Panc1 (cell line): ENCODE measurements around the gene UGT2A1. TPM values are rescaled to one million over a fixed set of nuclear protein-coding genes. Genes with fewer than 3 reads are reported as not detected.

Source experiments
- ATAC-seq: fragments of 200-7000 bp; cut with Tn5 transposase; 2 replicates; pipeline ENCODE4 v1.9.1; 2020; ENCODE audit warnings: mild to moderate bottlenecking, moderate library complexity
- BruUV-seq: library from RNA; stranded (reverse); fragments of 400-500 nt; replicated peaks from 2 replicates; lab custom pipeline; 2021; lab: Mats Ljungman, UMichigan
- CTCF ChIA-PET: fragments of 300-600 bp; sonication (Branson Sonifier 250); formaldehyde crosslinking; loops from one replicate; lab custom pipeline; 2022; ENCODE audit warnings: antibody characterized with exemption; lab: Charles Lee
- POLR2A ChIA-PET: fragments of 300-600 bp; sonication (Branson Sonifier 250); formaldehyde crosslinking; loops from one replicate; lab custom pipeline; 2022; ENCODE audit warnings: antibody characterized with exemption; lab: Charles Lee
- DNase-seq: peaks from one replicate; pipeline ENCODE4 v3.0.0-alpha.2; 2010; ENCODE audit warnings: low read depth, low spot score
- H3K27ac ChIP-seq: 2 replicates; pipeline ENCODE4 v1.5.1; 2011; ENCODE audit warnings: mild to moderate bottlenecking, low read length, inconsistent platforms
- H3K27me3 ChIP-seq: fragments of 200-500 bp; sonication (Bioruptor generic); 2 replicates; pipeline ENCODE4 v1.6.0; 2014; ENCODE audit warnings: low read length, inconsistent platforms; ENCODE audit not compliant: control insufficient read depth, insufficient read depth
- H3K36me3 ChIP-seq: fragments of 200-500 bp; sonication (Bioruptor generic); 2 replicates; pipeline ENCODE4 v1.5.1; 2014; ENCODE audit warnings: inconsistent platforms, mild to moderate bottlenecking, low read length, moderate library complexity; ENCODE audit not compliant: control insufficient read depth, insufficient read depth
- H3K4me1 ChIP-seq: 2 replicates; pipeline ENCODE4 v1.5.1; 2011; ENCODE audit warnings: inconsistent platforms, mild to moderate bottlenecking, low read length, moderate library complexity; ENCODE audit not compliant: control insufficient read depth, insufficient read depth
- H3K4me3 ChIP-seq, 2 experiments: 2 replicates each; pipeline ENCODE4 v1.5.1; 2011 to 2012; ENCODE audit warnings: low read depth in 2 of 2, low read length in 2 of 2, mild to moderate bottlenecking in 2 of 2, inconsistent platforms in 1 of 2, moderate library complexity in 1 of 2
- H3K9me3 ChIP-seq: fragments of 200-500 bp; sonication (Bioruptor generic); 2 replicates; pipeline ENCODE4 v1.5.1; 2014; ENCODE audit warnings: low read depth, mild to moderate bottlenecking, inconsistent platforms, low read length, moderate library complexity; ENCODE audit not compliant: control insufficient read depth, insufficient read depth
- CTCF ChIP-seq: fragments of 450-650 bp; IDR thresholded peaks from 2 replicates; pipeline ENCODE4 v1.5.1; 2017; ENCODE audit warnings: mild to moderate bottlenecking
- POLR2AphosphoS5 ChIP-seq: IDR thresholded peaks from 2 replicates; pipeline ENCODE4 v1.6.1; 2012; ENCODE audit warnings: mild to moderate bottlenecking, low read depth, low read length, moderate library complexity
- REST ChIP-seq, 2 experiments: IDR thresholded peaks; 2 replicates each; pipeline ENCODE4 v1.6.1; 2011 to 2012; ENCODE audit warnings: low read depth in 2 of 2, control low read depth in 1 of 2, low read length in 1 of 2, mild to moderate bottlenecking in 1 of 2, moderate library complexity in 1 of 2; ENCODE audit not compliant: insufficient read depth in 1 of 2
- SIN3A ChIP-seq: IDR thresholded peaks from 2 replicates; pipeline ENCODE4 v1.6.1; 2012; ENCODE audit warnings: low read depth, mild to moderate bottlenecking, low read length, moderate library complexity, borderline replicate concordance; ENCODE audit not compliant: insufficient read depth
- TCF7L2 ChIP-seq: IDR thresholded peaks from 2 replicates; pipeline ENCODE4 v1.6.1; 2011; ENCODE audit warnings: mild to moderate bottlenecking, low read depth, low read length, inconsistent platforms
- in situ Hi-C: cut with HindIII; loops from 2 replicates; pipeline ENCODE4 v1.10.0; 2016; ENCODE audit warnings: low sequenced_read_pairs, low pct_unique_long_range_greater_than_20kb
- intact Hi-C: fragments of 100-400 bp; cut with micrococcal nuclease; formaldehyde crosslinking; loops from one replicate; pipeline ENCODE4 v1.10.0; 2022; ENCODE audit not compliant: unreplicated experiment
- total RNA-seq: library from RNA; stranded (reverse); gene quantifications from one replicate; pipeline ENCODE4 v1.2.1, GENCODE V29; 2021; ENCODE audit not compliant: unreplicated experiment

UGT2A1 gene
- total RNA-seq, 1 experiment from 2014 or later: not detected

GRCh38 chr4:69549651-69550050, 103.4 kb downstream of the UGT2A1 start:
- in situ Hi-C loops: no loop called here
- no peak for DNase-seq
- no peak for ATAC-seq

GRCh38 chr4:69546134-69546765, 106.8 kb downstream of the UGT2A1 start:
- Histone ChIP-seq H3K36me3 (no peaks in the 10 kb centered on the region), H3K4me1 (no peaks in the 10 kb centered on the region), H3K27me3 (no peaks in the 10 kb centered on the region), H3K9me3 (no peaks in the 10 kb centered on the region), H3K27ac (no peak overlapping the region), H3K4me3 (no peak overlapping the region)
- ATAC-seq (no peak), DNase-seq (no peak)
- in situ Hi-C loops (no loop called here), intact Hi-C loops (no loop called here)
- POLR2A ChIA-PET: no interaction called here
- no TSS peak for BruUV-seq
- CTCF ChIA-PET: no interaction called here
- no peak for TF ChIP-seq CTCF

More at GRCh38 chr4:69549651-69550050, 103.4 kb downstream of the UGT2A1 start:
- Histone ChIP-seq H3K36me3 (no peaks in the 10 kb centered on the region), H3K27ac (no peak overlapping the region), H3K9me3 (no peaks in the 10 kb centered on the region), H3K4me3 (no peak overlapping the region), H3K27me3 (no peaks in the 10 kb centered on the region), H3K4me1 (no peaks in the 10 kb centered on the region)
- ChIA-PET CTCF (no interaction called here), POLR2A (no interaction called here)
- no TSS peak for BruUV-seq
- intact Hi-C loops: no loop called here
- no peak for TF ChIP-seq POLR2AphosphoS5
- no peak for TF ChIP-seq REST (IDR thresholded peaks at IDR 0.05; ENCODE audit: insufficient read depth in 1 of 2, low read depth in 2 of 2, low read length in 1 of 2)
- TF ChIP-seq TCF7L2: no peak
- no peak for TF ChIP-seq SIN3A
- TF ChIP-seq CTCF: no peak

Other genes starting within 250 kb of the UGT2A1 start
- 0.13 TPM for gene UGT2B4, start 157.3 kb downstream of the UGT2A1 start, total RNA-seq
- not detected for gene UGT2A2, start 13.6 kb downstream of the UGT2A1 start, total RNA-seq
- gene SULT1B1, start 107.4 kb upstream of the UGT2A1 start, total RNA-seq: 0.05 TPM
- not detected for gene SULT1E1, start 206.9 kb upstream of the UGT2A1 start, total RNA-seq